HG03045 (cell line): ENCODE data around the gene PGBD5.

Experiments used
- ATAC-seq: cut with Tn5 transposase; IDR thresholded peaks from one replicate; pipeline ENCODE4 v1.9.1; 2021; ENCODE audit warnings: mild to moderate bottlenecking, moderate library complexity; ENCODE audit not compliant: unreplicated experiment

PGBD5 gene

GRCh38 chr1:230398856-230399255 is 27.3 kb downstream of the PGBD5 start:
- ATAC-seq: no peak

DNA sequence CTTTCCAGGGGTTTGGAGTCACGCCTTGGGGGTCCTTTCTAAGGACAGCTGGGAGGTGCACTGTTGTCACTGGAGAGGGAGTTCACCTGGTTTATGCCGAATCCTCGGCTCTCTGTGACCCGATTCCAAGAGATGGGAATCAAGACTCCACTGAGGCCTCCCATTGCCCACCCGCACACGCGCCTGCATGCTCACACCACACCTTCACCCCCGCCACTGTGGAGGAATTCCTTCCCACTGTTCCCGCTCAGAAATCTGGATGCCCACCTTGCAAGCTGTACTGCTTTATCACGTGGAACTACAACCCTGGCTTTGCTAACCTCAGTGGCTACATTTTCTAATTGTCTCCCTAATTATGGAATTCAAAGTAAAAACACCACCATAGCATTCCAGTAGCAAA is 29.2 kb downstream of the PGBD5 start:
- no peak for ATAC-seq

DNA sequence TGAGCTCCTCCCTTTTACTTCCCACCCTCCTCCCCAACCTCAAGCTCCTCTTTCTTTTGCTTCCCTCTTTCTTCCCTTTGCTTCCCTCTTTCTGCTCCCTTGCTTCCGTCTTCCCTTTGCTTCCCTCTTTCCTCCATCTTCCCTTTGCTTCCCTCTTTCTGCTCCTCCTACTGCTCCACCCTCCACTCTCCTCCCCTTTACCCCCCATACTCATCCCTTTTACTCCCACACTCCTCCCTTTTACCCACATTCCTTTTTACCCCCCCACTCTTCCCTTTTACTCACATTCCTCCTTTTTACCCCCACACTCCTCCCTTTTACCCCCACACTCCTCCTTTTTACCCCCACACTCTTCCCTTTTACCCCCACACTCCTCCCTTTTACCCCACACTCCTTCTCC is 30.2 kb downstream of the PGBD5 start:
- ATAC-seq: no peak

DNA sequence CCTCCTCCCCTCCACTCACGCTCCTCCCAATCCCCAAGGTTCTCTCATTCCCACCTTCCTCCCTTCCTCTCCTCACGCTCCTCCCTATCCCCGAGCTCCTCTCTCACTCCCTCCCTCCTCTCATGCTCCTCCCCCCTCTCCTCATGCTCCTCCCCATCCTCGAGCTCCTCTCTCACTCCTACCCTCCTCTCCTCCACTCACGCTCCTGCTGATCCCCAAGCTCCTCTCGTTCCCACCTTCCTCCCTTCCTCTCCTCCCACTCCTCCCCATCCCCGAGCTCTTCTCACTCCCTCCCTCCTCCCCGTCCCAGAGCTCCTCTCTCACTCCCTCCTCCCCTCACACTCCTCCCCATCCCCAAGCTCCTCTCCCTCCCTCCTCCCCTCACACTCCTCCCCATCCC is 31.4 kb downstream of the PGBD5 start:
- no peak for ATAC-seq

GRCh38 chr1:230394134-230394533 is 32.0 kb downstream of the PGBD5 start:
- ATAC-seq: no peak

GRCh38 chr1:230393722-230394121 is 32.4 kb downstream of the PGBD5 start:
- no peak for ATAC-seq

GRCh38 chr1:230392920-230393521 is 33.1 kb downstream of the PGBD5 start:
- no peak for ATAC-seq

DNA sequence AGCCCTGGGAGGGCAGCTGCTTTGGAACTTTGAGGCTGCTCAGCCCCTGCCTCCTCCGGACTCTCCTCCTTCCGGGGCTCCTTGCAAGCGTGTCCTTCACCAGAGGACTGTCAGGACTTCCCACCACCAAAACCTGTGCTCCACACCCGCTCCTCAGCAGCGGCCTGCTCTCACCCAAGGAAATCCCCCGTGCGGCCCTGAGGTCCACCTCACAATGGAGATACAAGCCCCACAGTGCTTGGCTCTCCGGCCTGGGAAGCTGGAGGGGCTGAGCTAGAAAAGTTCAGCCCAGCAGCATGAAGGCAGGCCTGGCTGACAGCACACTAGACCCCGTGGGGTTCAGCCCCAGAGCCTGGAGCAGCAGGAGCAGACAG is 33.6 kb downstream of the PGBD5 start:
- no peak for ATAC-seq

GRCh38 chr1:230391776-230392535 is 34.2 kb downstream of the PGBD5 start:
- no peak for ATAC-seq

GRCh38 chr1:230390371-230390770 is 35.8 kb downstream of the PGBD5 start:
- no peak for ATAC-seq

GRCh38 chr1:230387876-230388275 is 38.3 kb downstream of the PGBD5 start:
- ATAC-seq: no peak

DNA sequence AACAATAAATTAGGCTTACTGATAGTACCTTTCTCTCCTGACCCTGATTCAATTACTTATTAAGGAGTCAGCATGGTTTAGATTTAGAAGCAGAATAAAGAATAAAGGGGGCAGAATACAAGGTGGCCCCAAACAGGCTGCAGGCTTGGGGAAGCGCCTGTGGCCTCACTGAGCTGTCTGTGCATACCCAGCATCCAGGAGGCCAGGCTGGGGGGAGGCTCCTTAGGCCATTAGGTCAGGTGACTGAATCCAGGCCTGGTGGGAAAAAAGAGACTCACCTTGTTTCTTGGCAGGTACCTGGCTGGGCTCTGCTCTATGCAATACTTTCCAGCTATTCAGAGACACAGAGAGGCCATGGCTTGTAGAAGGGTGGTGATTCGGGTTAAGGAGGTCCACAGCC is 38.8 kb downstream of the PGBD5 start:
- no peak for ATAC-seq

DNA sequence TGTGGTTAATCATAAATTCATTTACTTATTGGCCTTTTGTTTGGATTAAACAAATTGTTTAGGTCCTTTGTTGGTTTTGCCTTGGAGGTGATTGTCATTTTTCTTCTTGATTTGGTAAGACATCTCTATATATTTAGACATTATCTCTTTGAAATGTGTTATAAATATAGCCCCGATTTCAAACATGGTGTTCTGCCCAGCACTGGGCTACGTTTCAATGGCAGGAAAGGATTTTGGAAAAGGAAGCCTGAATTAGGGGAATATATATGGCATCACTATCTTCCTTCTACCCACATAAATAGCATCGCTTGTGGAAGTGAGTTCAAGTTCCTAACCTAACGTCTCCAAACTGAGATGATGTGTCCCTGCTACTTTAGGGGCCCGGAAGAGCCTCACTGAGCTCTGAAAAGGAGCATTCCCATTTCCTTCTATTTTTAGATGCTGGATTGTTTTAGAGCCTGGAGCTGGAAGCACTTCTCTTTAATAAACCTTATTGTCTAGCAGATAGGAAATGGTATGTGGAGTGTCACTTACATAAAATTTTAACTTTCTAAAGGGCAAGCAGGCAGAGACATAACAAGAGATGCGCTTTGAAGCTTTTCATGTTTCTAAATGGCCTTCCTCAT is 39.4 kb downstream of the PGBD5 start:
- ATAC-seq: no peak

DNA sequence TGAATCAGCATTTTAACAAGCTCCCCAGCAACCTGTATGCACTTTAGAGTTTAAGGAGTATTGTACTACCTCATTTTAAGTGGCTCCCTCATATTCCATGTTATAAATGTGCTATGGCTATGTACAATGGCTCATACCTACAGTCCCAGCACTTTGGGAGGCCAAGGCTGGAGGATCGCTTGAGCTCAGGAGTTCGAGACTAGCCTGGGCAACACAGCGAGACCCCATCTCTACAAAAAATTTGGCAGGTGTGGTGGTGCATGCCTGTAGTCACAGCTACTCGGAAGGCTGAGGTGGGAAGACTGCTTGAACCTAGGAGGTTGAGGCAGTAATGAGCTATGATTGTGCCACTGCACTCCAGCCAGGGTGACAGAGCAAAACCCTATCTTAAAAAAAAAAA is 40.2 kb downstream of the PGBD5 start:
- no peak for ATAC-seq

- ATAC-seq: no peak
These were observed 41.0 kb downstream of the PGBD5 start for GRCh38 chr1:230385158-230385450.

DNA sequence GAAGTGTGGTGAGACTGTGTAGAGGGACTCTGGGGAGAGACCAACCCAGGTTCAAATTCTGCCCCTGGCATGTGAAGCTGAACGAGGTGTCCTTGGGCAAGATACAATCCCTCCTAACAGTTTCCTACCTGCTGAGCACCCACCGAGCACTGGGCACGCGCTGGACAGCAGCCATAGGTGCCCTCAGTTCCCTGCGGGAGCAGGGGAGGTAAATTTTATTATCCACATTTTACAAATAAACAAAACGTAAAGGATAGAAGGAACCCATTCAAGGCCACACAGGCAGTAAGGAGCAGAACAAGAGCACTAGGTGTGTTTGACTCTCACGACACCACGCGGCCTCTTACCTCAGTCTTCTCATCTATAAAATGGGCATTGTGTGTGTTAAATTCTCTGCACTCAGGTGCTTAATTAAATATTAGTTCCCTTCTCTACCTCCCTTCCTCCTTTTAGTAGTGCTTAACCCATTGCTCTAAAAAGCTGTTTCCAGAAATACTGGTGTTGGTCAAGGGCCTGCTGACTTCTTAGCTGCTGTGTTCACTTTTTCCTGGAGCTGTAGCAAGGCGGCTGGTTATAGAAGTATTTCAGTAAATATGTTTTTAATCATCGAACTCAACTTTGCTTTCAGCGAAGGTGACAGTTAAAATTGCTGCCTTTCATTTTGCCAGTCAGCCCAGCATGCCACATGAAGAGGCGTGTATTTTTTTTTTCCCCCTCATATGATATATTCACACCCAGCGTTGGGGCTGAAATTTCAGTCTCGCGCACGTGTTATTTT is 41.6 kb downstream of the PGBD5 start:
- no peak for ATAC-seq

DNA sequence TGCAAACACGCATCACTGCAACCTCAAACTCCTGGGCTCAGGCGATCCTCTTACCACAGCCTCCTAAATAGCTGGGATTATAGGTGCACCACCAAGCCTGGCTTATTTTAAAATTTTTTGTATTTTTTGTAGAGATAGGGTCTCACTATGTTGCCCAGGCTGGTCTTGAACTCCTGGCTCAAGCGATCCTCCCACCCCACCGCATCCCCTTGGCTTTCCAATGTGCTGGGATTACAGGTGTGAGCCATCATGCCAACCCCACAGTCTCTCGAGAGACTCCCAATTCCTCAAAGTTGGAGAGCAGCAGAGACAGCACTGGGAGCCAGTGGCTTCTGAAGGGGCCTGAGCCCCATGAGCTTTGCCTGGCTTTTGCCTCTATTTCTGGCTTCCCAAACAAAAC is 42.7 kb downstream of the PGBD5 start:
- no peak for ATAC-seq

- ATAC-seq: no peak
These were observed 44.1 kb downstream of the PGBD5 start for GRCh38 chr1:230382001-230382491.

- no peak for ATAC-seq
These were observed 44.5 kb downstream of the PGBD5 start for GRCh38 chr1:230381585-230381984.

- ATAC-seq: no peak
These were observed 45.1 kb downstream of the PGBD5 start for GRCh38 chr1:230381049-230381467.

GRCh38 chr1:230379928-230380327 is 46.2 kb downstream of the PGBD5 start:
- ATAC-seq: no peak

DNA sequence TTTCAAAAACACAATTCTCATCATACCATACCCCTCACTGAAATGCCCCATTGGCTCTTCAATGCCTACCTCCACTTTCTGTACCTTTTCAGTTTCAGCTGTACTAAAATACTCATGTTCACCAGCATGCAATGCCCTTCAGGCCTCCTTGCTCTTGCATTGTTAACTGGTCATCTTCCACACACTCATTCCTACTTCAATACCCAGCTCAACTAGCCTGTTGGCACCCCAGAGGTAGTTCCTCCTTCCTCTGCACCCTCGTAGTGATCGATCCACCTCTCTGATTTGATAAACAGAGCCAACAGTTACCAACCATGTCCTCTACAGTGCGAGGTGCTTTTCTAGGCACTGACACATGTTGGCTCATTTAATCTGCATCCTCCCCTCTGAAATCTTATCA is 46.7 kb downstream of the PGBD5 start:
- ATAC-seq: no peak
